Kidney epithelial cell (primary cell): ENCODE results near the gene CD46. TPM values are rescaled to one million over a fixed set of nuclear protein-coding genes. Genes with fewer than 3 reads are reported as not detected.

ENCODE experiments used
- DNase-seq: peaks from one replicate; pipeline ENCODE4 v3.0.0-alpha.2; 2010; ENCODE audit warnings: low read depth
- H3K27me3 ChIP-seq: 2 replicates; pipeline ENCODE4 v1.6.0; 2011; ENCODE audit warnings: low read length; ENCODE audit not compliant: control insufficient read depth, insufficient read depth
- H3K36me3 ChIP-seq: 2 replicates; pipeline ENCODE4 v1.5.1; 2011; ENCODE audit warnings: low read length; ENCODE audit not compliant: control insufficient read depth, insufficient read depth
- H3K4me3 ChIP-seq: 2 replicates; pipeline ENCODE4 v1.5.1; 2011; ENCODE audit warnings: low read depth, mild to moderate bottlenecking, control low read depth, low read length
- total RNA-seq: library from RNA; depleted of rRNA; stranded (reverse); fragments of >200 nt; gene quantifications from 2 replicates; pipeline ENCODE4 v1.2.3, GENCODE V29; 2015
- TF ChIP-seq, protein P1 (sequence below): IDR thresholded peaks from 2 replicates; pipeline ENCODE4 v1.5.1; 2011; ENCODE audit warnings: mild to moderate bottlenecking, moderate library complexity, low read length, control low read depth, inconsistent platforms; ENCODE audit not compliant: insufficient read depth, poor library complexity, severe bottlenecking

Gene CD46
- total RNA-seq, 1 donor from 2014 or later, result 138 TPM

- TF ChIP-seq, protein P1, sequence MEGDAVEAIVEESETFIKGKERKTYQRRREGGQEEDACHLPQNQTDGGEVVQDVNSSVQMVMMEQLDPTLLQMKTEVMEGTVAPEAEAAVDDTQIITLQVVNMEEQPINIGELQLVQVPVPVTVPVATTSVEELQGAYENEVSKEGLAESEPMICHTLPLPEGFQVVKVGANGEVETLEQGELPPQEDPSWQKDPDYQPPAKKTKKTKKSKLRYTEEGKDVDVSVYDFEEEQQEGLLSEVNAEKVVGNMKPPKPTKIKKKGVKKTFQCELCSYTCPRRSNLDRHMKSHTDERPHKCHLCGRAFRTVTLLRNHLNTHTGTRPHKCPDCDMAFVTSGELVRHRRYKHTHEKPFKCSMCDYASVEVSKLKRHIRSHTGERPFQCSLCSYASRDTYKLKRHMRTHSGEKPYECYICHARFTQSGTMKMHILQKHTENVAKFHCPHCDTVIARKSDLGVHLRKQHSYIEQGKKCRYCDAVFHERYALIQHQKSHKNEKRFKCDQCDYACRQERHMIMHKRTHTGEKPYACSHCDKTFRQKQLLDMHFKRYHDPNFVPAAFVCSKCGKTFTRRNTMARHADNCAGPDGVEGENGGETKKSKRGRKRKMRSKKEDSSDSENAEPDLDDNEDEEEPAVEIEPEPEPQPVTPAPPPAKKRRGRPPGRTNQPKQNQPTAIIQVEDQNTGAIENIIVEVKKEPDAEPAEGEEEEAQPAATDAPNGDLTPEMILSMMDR, result peak; percentile 2
- no peaks in the 10 kb centered on the region for H3K36me3 ChIP-seq
These were observed 88.5 kb downstream of the CD46 start for GRCh38 chr1:207840380-207840779.

DNA sequence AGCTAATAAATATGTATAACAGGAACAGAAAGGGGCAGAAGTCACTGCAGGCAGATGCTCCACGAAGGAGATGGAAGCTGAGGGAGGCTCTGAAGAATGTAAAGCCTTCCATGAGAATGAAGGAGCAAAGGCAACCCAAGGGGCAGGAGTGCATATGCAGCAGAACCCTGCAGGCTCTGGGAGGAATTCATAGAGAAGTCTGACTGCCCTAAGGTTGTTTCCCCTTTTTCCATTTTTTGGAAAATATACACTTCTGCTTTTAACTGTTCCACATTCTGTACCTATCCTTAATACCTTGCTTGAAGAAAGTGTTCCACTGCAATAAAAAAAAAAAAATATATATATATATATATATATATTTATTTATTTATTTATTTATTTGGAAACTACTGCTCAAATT lies 89.4 kb downstream of the CD46 start:
- TF ChIP-seq, protein P1, result no peak
- DNase-seq, result no peak
- Histone ChIP-seq H3K27me3 (no peaks in the 10 kb centered on the region), H3K36me3 (no peaks in the 10 kb centered on the region), H3K4me3 (no peak overlapping the region)

More at GRCh38 chr1:207840380-207840779, 88.5 kb downstream of the CD46 start:
- Histone ChIP-seq H3K27me3 (no peaks in the 10 kb centered on the region), H3K4me3 (no peak overlapping the region)
- DNase-seq, result no peak

DNA sequence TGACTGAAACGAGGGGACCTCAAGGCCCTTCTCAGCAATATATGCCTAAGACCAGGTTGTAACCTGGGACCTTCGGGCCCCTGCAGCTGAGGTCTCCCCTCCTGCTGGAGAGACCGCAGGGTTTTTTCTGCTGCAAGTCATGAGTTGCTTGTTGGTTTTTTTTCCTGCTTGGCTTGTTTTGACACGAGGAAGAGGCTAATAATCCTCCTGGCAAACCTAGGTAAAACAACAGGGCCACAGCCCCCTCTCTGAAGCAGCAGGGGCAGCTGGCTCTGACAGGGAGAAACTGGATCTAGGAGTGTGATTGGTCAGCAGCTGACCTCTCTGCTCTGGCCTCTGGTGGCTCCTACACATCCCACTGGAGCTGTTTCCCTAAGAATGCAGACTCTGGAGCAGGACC lies 90.0 kb downstream of the CD46 start:
- Histone ChIP-seq H3K4me3 (no peak overlapping the region), H3K27me3 (no peaks in the 10 kb centered on the region), H3K36me3 (no peaks in the 10 kb centered on the region)
- no peak for DNase-seq
- TF ChIP-seq, protein P1, result no peak

DNA sequence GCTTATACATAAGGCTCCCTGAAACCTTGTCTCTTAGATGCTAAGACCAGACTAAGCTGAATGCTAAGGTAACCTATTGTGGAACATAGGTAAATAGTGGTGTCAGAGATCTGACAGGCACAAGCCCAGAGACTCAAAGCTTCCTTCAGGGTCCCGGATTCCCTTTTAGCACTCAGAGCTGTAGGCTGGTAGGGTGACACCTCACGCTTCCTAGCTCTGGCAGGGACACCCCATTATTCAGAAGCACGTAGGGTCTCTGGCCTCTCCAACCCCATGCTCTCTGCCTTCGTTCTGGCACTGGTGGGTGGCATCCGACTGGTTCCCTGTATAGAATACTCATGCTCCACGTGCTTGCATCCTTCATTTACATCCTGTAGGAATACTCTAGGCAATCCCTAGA lies 90.7 kb downstream of the CD46 start:
- TF ChIP-seq, protein P1, result no peak
- Histone ChIP-seq H3K36me3 (no peaks in the 10 kb centered on the region), H3K27me3 (no peaks in the 10 kb centered on the region), H3K4me3 (no peak overlapping the region)
- no peak for DNase-seq

DNA sequence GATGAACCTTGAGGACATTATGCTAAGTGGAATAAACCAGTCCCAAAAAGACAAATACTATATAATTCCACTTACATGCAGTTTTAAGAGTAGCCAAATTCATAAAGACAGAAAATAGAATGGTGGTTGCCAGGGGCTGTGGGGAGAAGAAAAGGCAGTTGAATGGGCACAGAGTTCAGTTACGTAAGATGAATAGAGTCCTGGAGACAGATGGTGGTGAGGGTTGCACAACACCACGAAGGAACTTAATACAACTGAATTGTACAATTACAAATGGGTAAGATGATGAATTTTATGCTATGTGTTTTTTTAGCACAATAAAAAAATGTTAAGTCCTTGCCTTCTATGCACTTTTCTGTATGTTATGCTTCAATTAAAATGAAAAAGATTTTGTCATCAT lies 92.5 kb downstream of the CD46 start:
- TF ChIP-seq, protein P1, result no peak
- Histone ChIP-seq H3K4me3 (no peak overlapping the region), H3K36me3 (no peaks in the 10 kb centered on the region), H3K27me3 (no peaks in the 10 kb centered on the region)
- DNase-seq, result no peak

Other genes with a start within 250 kb of the CD46 start
- gene CR1L, start 106.9 kb upstream of the CD46 start, total RNA-seq, result not detected in 2 replicates
- 0.04 and 0.41 TPM in 2 replicates for gene CD34, start 159.1 kb downstream of the CD46 start, total RNA-seq